Measurements from ENCODE around the gene ERGIC2. TPM values are rescaled to one million over a fixed set of nuclear protein-coding genes. Genes with fewer than 3 reads are reported as not detected.

Gene ERGIC2
- total RNA-seq, 2 donors from 2014 or later = 59.0 to 73.9 TPM

DNA sequence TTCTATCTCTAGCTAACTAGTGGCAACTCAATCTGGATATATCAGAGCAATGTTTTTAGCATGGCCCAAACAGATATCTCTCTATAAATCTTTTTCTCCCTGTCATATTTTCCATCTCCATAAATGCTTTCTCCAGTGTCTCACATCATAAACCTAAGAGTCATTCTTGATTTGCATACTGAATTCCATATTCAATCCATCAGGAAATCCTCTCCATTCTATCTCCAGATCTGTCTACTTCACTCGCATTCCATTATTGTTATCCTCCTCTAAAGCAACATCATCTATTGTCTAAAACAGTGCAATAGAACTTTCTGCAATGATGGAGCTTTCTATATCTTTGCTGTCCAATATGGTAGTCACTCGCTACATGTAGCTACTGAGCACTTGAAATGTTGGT, 45.5 kb upstream of the ERGIC2 start:
- no peaks in the 10 kb centered on the region for H3K36me3 ChIP-seq
- no peaks in the 10 kb centered on the region for H3K27me3 ChIP-seq
- H3K4me3 ChIP-seq = no peak overlapping the region
- TF ChIP-seq CTCF (IDR thresholded peaks at IDR 0.05) = no peak
- DNase-seq (ENCODE audit: low spot score) = no peak
- no peak overlapping the region for H3K27ac ChIP-seq
- H3K4me1 ChIP-seq = no peaks in the 10 kb centered on the region
- no peaks in the 10 kb centered on the region for H3K9me3 ChIP-seq

DNA sequence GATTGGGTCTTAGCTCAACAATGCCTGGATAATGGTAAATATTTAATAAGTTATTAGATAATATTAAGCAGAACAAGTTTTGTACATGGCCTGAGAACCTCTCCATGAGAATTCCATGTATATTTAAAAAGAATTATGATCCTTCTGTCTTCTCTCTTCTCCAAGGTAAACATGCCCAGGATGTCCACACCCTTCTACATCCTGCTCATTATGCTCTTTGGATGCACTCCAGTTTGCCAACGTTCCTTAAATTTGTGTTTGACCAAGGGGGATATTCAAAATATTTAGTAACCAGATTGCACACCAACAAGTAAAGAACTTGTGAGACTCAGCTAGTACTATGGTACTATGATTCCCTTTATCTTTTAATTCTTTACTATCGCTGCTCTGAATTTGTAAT, 44.8 kb upstream of the ERGIC2 start:
- no peaks in the 10 kb centered on the region for H3K27me3 ChIP-seq
- DNase-seq (ENCODE audit: low spot score) = no peak
- H3K27ac ChIP-seq = no peak overlapping the region
- H3K36me3 ChIP-seq = no peaks in the 10 kb centered on the region
- H3K9me3 ChIP-seq = no peaks in the 10 kb centered on the region
- no peaks in the 10 kb centered on the region for H3K4me1 ChIP-seq
- TF ChIP-seq CTCF (IDR thresholded peaks at IDR 0.05) = no peak
- no peak overlapping the region for H3K4me3 ChIP-seq

DNA sequence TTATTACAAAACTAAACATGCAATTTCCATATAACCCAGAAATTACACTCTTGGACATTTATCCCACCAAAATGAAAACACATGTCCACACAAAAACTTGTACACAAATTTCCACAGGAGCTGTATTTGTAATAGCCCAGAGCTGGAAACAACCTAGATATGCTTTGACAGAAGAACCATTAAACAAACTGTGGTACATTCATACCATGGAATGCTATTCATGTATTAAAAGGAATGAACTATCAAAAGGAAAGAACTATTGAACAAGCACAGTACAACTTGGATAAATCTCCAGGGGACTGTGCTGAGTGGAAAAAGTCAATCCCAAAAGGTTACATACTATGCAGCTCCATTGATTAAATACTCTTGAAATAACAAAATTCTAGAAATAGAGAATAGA, 35.8 kb upstream of the ERGIC2 start:
- H3K4me1 ChIP-seq = no peaks in the 10 kb centered on the region
- H3K9me3 ChIP-seq = no peaks in the 10 kb centered on the region
- H3K36me3 ChIP-seq = no peaks in the 10 kb centered on the region
- DNase-seq (ENCODE audit: low spot score) = no peak
- no peak overlapping the region for H3K27ac ChIP-seq
- no peak for TF ChIP-seq CTCF (IDR thresholded peaks at IDR 0.05)
- no peaks in the 10 kb centered on the region for H3K27me3 ChIP-seq
- no peak overlapping the region for H3K4me3 ChIP-seq

DNA sequence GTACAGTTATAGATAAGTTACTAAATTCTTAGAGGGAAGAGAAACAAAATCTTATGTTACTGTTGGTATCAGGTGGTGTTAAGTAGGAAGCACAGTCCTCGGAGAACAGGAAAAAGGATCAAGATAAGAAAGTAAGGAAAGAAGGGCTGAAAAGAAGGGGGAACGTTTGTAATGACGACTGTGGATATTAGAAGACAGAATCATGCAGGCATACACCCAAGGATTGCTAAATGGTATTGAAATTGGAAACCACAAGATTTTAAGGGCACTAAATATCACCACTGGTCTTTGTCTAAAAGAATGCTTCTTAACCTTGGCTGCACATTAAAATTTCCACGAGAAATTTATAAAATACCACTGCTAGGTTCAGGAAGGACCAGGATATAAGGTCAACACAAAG, 34.1 kb upstream of the ERGIC2 start:
- H3K4me1 ChIP-seq = no peaks in the 10 kb centered on the region
- no peak for TF ChIP-seq CTCF (IDR thresholded peaks at IDR 0.05)
- no peak overlapping the region for H3K27ac ChIP-seq
- no peaks in the 10 kb centered on the region for H3K27me3 ChIP-seq
- no peaks in the 10 kb centered on the region for H3K9me3 ChIP-seq
- H3K4me3 ChIP-seq = no peak overlapping the region
- H3K36me3 ChIP-seq = no peaks in the 10 kb centered on the region
- DNase-seq (ENCODE audit: low spot score) = no peak

GRCh38 chr12:29414368-29414767, 33.4 kb upstream of the ERGIC2 start:
- Histone ChIP-seq H3K36me3 (no peaks in the 10 kb centered on the region), H3K4me1 (no peaks in the 10 kb centered on the region), H3K27me3 (no peaks in the 10 kb centered on the region), H3K9me3 (no peaks in the 10 kb centered on the region), H3K27ac (no peak overlapping the region), H3K4me3 (no peak overlapping the region)
- no peak for TF ChIP-seq CTCF (IDR thresholded peaks at IDR 0.05)
- no peak for DNase-seq (ENCODE audit: low spot score)

DNA sequence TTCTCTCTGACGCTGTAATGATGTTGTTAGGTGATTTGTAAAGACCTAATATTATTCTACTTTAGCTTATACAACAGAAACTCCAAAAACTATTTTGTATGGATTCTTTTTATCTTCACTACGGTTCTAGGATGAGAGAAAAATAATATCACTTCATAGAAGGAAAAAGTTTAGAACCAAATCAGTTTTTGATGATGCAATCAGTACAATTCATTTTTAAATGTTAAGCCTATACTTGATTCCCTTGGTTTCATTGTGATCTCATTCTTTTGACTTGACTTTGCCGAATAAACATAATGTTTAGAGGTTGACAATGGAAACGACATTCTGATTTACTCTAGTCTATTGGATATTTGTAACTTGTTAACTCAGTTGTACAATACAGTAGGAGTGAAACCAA, 24.6 kb upstream of the ERGIC2 start:
- no peaks in the 10 kb centered on the region for H3K4me1 ChIP-seq
- no peaks in the 10 kb centered on the region for H3K36me3 ChIP-seq
- no peak overlapping the region for H3K27ac ChIP-seq
- no peaks in the 10 kb centered on the region for H3K9me3 ChIP-seq
- no peak for DNase-seq (ENCODE audit: low spot score)
- no peak overlapping the region for H3K4me3 ChIP-seq
- no peak for TF ChIP-seq CTCF (IDR thresholded peaks at IDR 0.05)
- no peaks in the 10 kb centered on the region for H3K27me3 ChIP-seq

All from right atrium auricular region (tissue), 2 donors.